Keratinocyte (primary cell): ENCODE measurements around the gene DBNL. TPM values are rescaled to one million over a fixed set of nuclear protein-coding genes. Genes with fewer than 3 reads are reported as not detected.

ENCODE experiments used
- DNase-seq: peaks from one replicate; pipeline ENCODE4 v3.0.0-alpha.2; 2011; ENCODE audit warnings: low read depth, missing footprints, low spot score
- FAIRE-seq: peaks from 2 replicates; lab custom pipeline; 2011; peaks lifted over from hg19 to GRCh38; lab: Jason Lieb, UNC
- H2AFZ ChIP-seq: 2 replicates; pipeline ENCODE4 v1.6.0; 2012; ENCODE audit warnings: low read length, control low read depth, inconsistent platforms; ENCODE audit not compliant: control insufficient read depth
- H3K27ac ChIP-seq: 2 replicates; pipeline ENCODE4 v1.5.1; 2011; ENCODE audit warnings: low read length; ENCODE audit not compliant: control insufficient read depth, insufficient read depth
- H3K27me3 ChIP-seq: 3 replicates; pipeline ENCODE4 v1.6.0; 2011; ENCODE audit warnings: low read length; ENCODE audit not compliant: control insufficient read depth, insufficient read depth; ENCODE audit errors: extremely low read depth
- H3K36me3 ChIP-seq, 2 experiments: 2 replicates in 1 of 2; 3 replicates in 1 of 2; pipeline ENCODE4 v1.5.1; 2011; ENCODE audit warnings: low read length in 2 of 2, mild to moderate bottlenecking in 1 of 2; ENCODE audit not compliant: control insufficient read depth in 2 of 2, insufficient read depth in 2 of 2; ENCODE audit errors: extremely low read depth in 1 of 2
- H3K4me1 ChIP-seq: 3 replicates; pipeline ENCODE4 v1.5.1; 2011; ENCODE audit warnings: low read length; ENCODE audit not compliant: control insufficient read depth, insufficient read depth; ENCODE audit errors: extremely low read depth
- H3K4me2 ChIP-seq: 3 replicates; pipeline ENCODE4 v1.6.0; 2011; ENCODE audit warnings: low read depth, low read length; ENCODE audit not compliant: control insufficient read depth, insufficient read depth; ENCODE audit errors: extremely low read depth
- H3K4me3 ChIP-seq, 3 experiments: fragments of 200-600 bp in 1 of 3; sonication (generic) in 1 of 3; 2 replicates in 2 of 3; 3 replicates in 1 of 3; pipeline ENCODE4 v1.5.1; 2011 to 2016; ENCODE audit warnings: low read length in 3 of 3, mild to moderate bottlenecking in 3 of 3, control low read depth in 2 of 3, inconsistent platforms in 1 of 3, low read depth in 1 of 3, mixed read lengths in 1 of 3, mixed run types in 1 of 3, moderate library complexity in 1 of 3; ENCODE audit not compliant: control insufficient read depth in 2 of 3, insufficient read depth in 2 of 3; ENCODE audit errors: extremely low read depth in 1 of 3
- H3K79me2 ChIP-seq: 2 replicates; pipeline ENCODE4 v1.6.0; 2012; ENCODE audit warnings: low read length; ENCODE audit not compliant: control insufficient read depth, insufficient read depth
- H3K9ac ChIP-seq: 3 replicates; pipeline ENCODE4 v1.6.0; 2011; ENCODE audit warnings: low read length; ENCODE audit not compliant: control insufficient read depth, insufficient read depth; ENCODE audit errors: extremely low read depth
- H3K9me1 ChIP-seq: 3 replicates; pipeline ENCODE4 v1.6.0; 2011; ENCODE audit warnings: low read length; ENCODE audit not compliant: control insufficient read depth, insufficient read depth; ENCODE audit errors: extremely low read depth
- H3K9me3 ChIP-seq: 2 replicates; pipeline ENCODE4 v1.5.1; 2012; ENCODE audit warnings: low read depth, low read length; ENCODE audit not compliant: control insufficient read depth
- H4K20me1 ChIP-seq: 3 replicates; pipeline ENCODE4 v1.6.0; 2011; ENCODE audit warnings: low read length; ENCODE audit not compliant: control insufficient read depth, insufficient read depth; ENCODE audit errors: extremely low read depth
- CTCF ChIP-seq, 3 experiments: IDR thresholded peaks in 1 of 3; conservative IDR thresholded peaks in 1 of 3; optimal IDR thresholded peaks in 1 of 3; 2 replicates in 2 of 3; 3 replicates in 1 of 3; pipeline versions ENCODE3 to v1.5.1; 2011; ENCODE audit warnings: low read length in 3 of 3, mild to moderate bottlenecking in 3 of 3, moderate library complexity in 2 of 3, control low read depth in 1 of 3, inconsistent platforms in 1 of 3; ENCODE audit not compliant: insufficient read depth in 2 of 3; ENCODE audit errors: extremely low read depth in 1 of 3
- EZH2 ChIP-seq: IDR thresholded peaks from one replicate; pipeline ENCODE4 v1.6.1; 2012; ENCODE audit warnings: inconsistent platforms, mild to moderate bottlenecking, low read length, moderate library complexity
- dilution Hi-C: fragments of 300-500 bp; cut with MboI; formaldehyde crosslinking; loops from one replicate; pipeline ENCODE4 v1.7.0; 2020; ENCODE audit warnings: low sequenced_read_pairs; ENCODE audit not compliant: extremely low pct_ligation_motif_present
- polyA plus RNA-seq, 5 experiments: library from polyadenylated mRNA; depleted of rRNA in 3 of 5; stranded (reverse) in 3 of 5; stranded (forward) in 1 of 5; unstranded in 1 of 5; fragments of >200 nt; gene quantifications; 1 replicate in 1 of 5; 2 replicates in 3 of 5; 3 replicates in 1 of 5; pipeline versions ENCODE4 v1.2.1 to v1.2.3, GENCODE V29; 2011 to 2012; ENCODE audit warnings: missing spikeins in 2 of 5, low read depth in 1 of 5, low replicate concordance in 1 of 5

The DBNL gene
- polyA plus RNA-seq, 1 donor (not counting 4 experiments of a cell fraction or from before 2014, with no cell fraction given), result 76.1 TPM

GRCh38 chr7:44077681-44078091 lies 33.2 kb downstream of the DBNL start:
- DNase-seq (no peak), FAIRE-seq (no peak)
- Histone ChIP-seq H4K20me1 (no peaks in the 10 kb centered on the region), H2AFZ (no peak overlapping the region), H3K36me3 (peaks cover 6 to 27% of the 10 kb centered on the region in 2 experiments), H3K9me1 (peaks cover 3% of the 10 kb centered on the region), H3K27ac (no peak overlapping the region), H3K79me2 (no peaks in the 10 kb centered on the region), H3K27me3 (no peaks in the 10 kb centered on the region), H3K4me2 (no peak overlapping the region), H3K9ac (no peak overlapping the region), H3K9me3 (no peaks in the 10 kb centered on the region), H3K4me3 (no peak overlapping the region), H3K4me1 (peaks cover 14% of the 10 kb centered on the region)
- dilution Hi-C loops, result no loop called here
- TF ChIP-seq EZH2, result no peak
- no peak for TF ChIP-seq CTCF (optimal IDR thresholded peaks at IDR 0.05 in 1 of 3, IDR thresholded peaks at IDR 0.05 in 1 of 3, conservative IDR thresholded peaks at IDR 0.05 in 1 of 3; ENCODE audit: extremely low read depth in 1 of 3, insufficient read depth in 2 of 3, low read length in 3 of 3)

- no peaks in the 10 kb centered on the region for H4K20me1 ChIP-seq
- H3K27ac ChIP-seq, result no peak overlapping the region
- H3K27me3 ChIP-seq, result no peaks in the 10 kb centered on the region
- no peaks in the 10 kb centered on the region for H3K79me2 ChIP-seq
- H3K9me1 ChIP-seq, result peaks cover 3% of the 10 kb centered on the region
- peaks cover 9% of the 10 kb centered on the region for H3K4me1 ChIP-seq
- no peak overlapping the region for H2AFZ ChIP-seq
- no peak for TF ChIP-seq CTCF (optimal IDR thresholded peaks at IDR 0.05 in 1 of 3, IDR thresholded peaks at IDR 0.05 in 1 of 3, conservative IDR thresholded peaks at IDR 0.05 in 1 of 3; ENCODE audit: extremely low read depth in 1 of 3, insufficient read depth in 2 of 3, low read length in 3 of 3)
- TF ChIP-seq EZH2, result no peak
- H3K9ac ChIP-seq, result no peak overlapping the region
- no peak overlapping the region for H3K4me2 ChIP-seq
- dilution Hi-C loops, result no loop called here
- no peak for FAIRE-seq
- H3K36me3 ChIP-seq, result peaks cover 6 to 27% of the 10 kb centered on the region in 2 experiments
- no peak for DNase-seq
- H3K4me3 ChIP-seq, result no peak overlapping the region
- H3K9me3 ChIP-seq, result no peaks in the 10 kb centered on the region
Observed at GRCh38 chr7:44078521-44078920, 34.0 kb downstream of the DBNL start.
